ENCODE measurements around the gene GNG7. TPM values are rescaled to one million over a fixed set of nuclear protein-coding genes. Genes with fewer than 3 reads are reported as not detected.

GNG7 gene
- total RNA-seq, 4 donors from 2014 or later: 2.1 to 4.3 (median 3.0) TPM

GRCh38 chr19:2717638-2718541, 15.4 kb upstream of the GNG7 start:
- Histone ChIP-seq H3K36me3 (no peaks in the 10 kb centered on the region), H3K4me3 (no peak overlapping the region), H3K27me3 (peaks cover 40% of the 10 kb centered on the region), H3K27ac (no peak overlapping the region), H3K9me3 (peaks cover 7% of the 10 kb centered on the region), H3K4me1 (peaks cover 27% of the 10 kb centered on the region)
- 87% methylated on average over 31 of the region's 52 CpGs for WGBS
- no peak for DNase-seq (ENCODE audit: low spot score in 2 of 2)
- TF ChIP-seq POLR2A (IDR thresholded peaks at IDR 0.05) (no peak), EP300 (IDR thresholded peaks at IDR 0.05) (no peak), POLR2AphosphoS5 (IDR thresholded peaks at IDR 0.05) (no peak)
- TF ChIP-seq, protein P1, sequence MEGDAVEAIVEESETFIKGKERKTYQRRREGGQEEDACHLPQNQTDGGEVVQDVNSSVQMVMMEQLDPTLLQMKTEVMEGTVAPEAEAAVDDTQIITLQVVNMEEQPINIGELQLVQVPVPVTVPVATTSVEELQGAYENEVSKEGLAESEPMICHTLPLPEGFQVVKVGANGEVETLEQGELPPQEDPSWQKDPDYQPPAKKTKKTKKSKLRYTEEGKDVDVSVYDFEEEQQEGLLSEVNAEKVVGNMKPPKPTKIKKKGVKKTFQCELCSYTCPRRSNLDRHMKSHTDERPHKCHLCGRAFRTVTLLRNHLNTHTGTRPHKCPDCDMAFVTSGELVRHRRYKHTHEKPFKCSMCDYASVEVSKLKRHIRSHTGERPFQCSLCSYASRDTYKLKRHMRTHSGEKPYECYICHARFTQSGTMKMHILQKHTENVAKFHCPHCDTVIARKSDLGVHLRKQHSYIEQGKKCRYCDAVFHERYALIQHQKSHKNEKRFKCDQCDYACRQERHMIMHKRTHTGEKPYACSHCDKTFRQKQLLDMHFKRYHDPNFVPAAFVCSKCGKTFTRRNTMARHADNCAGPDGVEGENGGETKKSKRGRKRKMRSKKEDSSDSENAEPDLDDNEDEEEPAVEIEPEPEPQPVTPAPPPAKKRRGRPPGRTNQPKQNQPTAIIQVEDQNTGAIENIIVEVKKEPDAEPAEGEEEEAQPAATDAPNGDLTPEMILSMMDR (IDR thresholded peaks at IDR 0.05): no peak

DNA sequence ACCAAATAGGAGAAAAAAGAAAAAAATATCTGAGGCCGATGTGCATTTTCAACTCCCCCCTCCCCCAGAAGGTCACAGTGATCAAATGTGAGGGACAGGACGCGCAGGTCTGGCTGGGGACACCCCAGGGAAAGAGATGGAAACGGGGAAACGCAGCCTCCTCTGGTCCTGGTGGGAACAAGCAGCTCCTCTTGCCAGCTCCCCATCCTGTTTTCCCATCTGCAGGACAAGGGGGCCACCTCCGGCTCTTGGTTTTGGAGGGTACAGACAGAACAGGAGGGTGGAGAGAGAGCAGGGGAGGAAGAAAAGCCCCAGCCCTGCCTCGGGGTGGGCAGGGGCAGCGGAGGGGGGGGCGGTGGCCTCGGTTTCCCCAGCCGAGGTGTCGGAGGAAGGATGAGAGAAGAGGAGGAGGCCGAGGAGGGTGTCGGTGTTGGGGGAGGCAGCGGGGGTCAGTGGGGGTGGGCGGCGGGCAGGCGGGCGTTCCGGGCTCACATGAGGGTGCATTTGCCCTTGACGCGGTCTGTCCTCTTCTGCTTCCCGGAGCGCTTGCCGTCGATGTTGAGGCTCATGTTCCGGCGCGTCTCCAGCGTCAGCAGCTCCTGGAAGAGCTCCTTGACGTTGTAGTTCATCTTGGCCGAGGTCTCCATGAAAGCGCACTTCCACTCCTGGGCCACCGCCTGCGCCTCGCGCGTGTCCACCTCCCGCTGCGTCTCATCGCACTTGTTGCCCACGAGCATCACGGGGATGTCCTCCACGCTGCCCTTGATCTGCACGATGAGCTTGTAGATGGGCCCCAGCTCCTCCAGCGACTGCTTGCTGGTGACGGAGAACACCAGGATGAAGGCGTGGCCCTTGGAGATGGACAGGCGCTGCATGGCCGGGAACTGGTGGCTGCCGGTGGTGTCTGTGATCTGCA, 14.5 kb upstream of the GNG7 start:
- H3K4me1 ChIP-seq: peaks cover 20% of the 10 kb centered on the region
- H3K4me3 ChIP-seq: no peak overlapping the region
- no peak for DNase-seq (ENCODE audit: low spot score in 2 of 2)
- H3K27ac ChIP-seq: no peak overlapping the region
- H3K36me3 ChIP-seq: no peaks in the 10 kb centered on the region
- H3K27me3 ChIP-seq: peaks cover 31% of the 10 kb centered on the region
- TF ChIP-seq, protein P1 (IDR thresholded peaks at IDR 0.05): no peak
- no peak for TF ChIP-seq POLR2AphosphoS5 (IDR thresholded peaks at IDR 0.05)
- TF ChIP-seq POLR2A (IDR thresholded peaks at IDR 0.05): no peak
- TF ChIP-seq EP300 (IDR thresholded peaks at IDR 0.05): no peak
- 90% methylated on average over 48 of the region's 51 CpGs for WGBS
- H3K9me3 ChIP-seq: peaks cover 7% of the 10 kb centered on the region

DNA sequence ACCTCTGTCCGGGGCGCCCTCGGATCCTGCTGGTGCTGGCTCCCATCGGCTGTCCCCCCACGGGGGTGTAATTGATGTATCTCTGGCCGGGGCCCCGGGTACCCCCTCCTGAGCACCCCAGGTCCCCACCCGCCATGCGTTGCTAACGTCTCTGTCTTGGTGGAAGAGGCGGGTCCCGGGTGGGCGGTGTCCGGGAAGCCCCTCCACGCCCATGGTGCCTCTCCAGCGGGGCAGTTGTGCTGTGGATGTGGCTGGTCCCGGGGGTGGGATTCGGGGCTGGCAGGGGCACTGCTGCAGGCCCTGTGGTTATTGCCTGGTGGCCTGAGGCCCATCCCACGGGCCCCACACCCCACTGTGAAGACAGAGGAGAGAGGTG, 13.8 kb upstream of the GNG7 start:
- no peak overlapping the region for H3K27ac ChIP-seq
- no peak overlapping the region for H3K4me3 ChIP-seq
- H3K4me1 ChIP-seq: peaks cover 14% of the 10 kb centered on the region
- H3K9me3 ChIP-seq: peaks cover 7% of the 10 kb centered on the region
- DNase-seq (ENCODE audit: low spot score in 2 of 2): no peak
- 100% methylated on average over 2 of the region's 19 CpGs for WGBS
- H3K36me3 ChIP-seq: no peaks in the 10 kb centered on the region
- peaks cover 25% of the 10 kb centered on the region for H3K27me3 ChIP-seq
- TF ChIP-seq, protein P1 (IDR thresholded peaks at IDR 0.05): no peak
- no peak for TF ChIP-seq POLR2AphosphoS5 (IDR thresholded peaks at IDR 0.05)
- no peak for TF ChIP-seq EP300 (IDR thresholded peaks at IDR 0.05)
- no peak for TF ChIP-seq POLR2A (IDR thresholded peaks at IDR 0.05)

- Histone ChIP-seq H3K4me1 (peaks cover 9% of the 10 kb centered on the region), H3K27ac (no peak overlapping the region), H3K27me3 (peaks cover 21% of the 10 kb centered on the region), H3K9me3 (peaks cover 7% of the 10 kb centered on the region), H3K36me3 (no peaks in the 10 kb centered on the region), H3K4me3 (no peak overlapping the region)
- WGBS: 94% methylated on average over 9 of the region's 12 CpGs
- TF ChIP-seq EP300 (IDR thresholded peaks at IDR 0.05) (no peak), POLR2AphosphoS5 (IDR thresholded peaks at IDR 0.05) (no peak), POLR2A (IDR thresholded peaks at IDR 0.05) (no peak)
- TF ChIP-seq, protein P1 (IDR thresholded peaks at IDR 0.05): no peak
- DNase-seq (ENCODE audit: low spot score in 2 of 2): no peak
Observed at GRCh38 chr19:2715470-2716274, 13.2 kb upstream of the GNG7 start.

Measured in suprapubic skin (tissue), 4 donors.